Astrocyte (in vitro differentiated cells and primary cell): ENCODE results near the gene DEFB126. TPM values are rescaled to one million over a fixed set of nuclear protein-coding genes. Genes with fewer than 3 reads are reported as not detected.
"Not testable (repeated sequence)": the region's sequence is repeated elsewhere in the genome, so short reads cannot be mapped to it uniquely, and the experiment has no call there.

Source experiments
- DNase-seq: peaks from one replicate; pipeline ENCODE4 v3.0.0-alpha.2; 2010; ENCODE audit warnings: low read depth
- FAIRE-seq: peaks from 2 replicates; lab custom pipeline; 2011; peaks lifted over from hg19 to GRCh38; lab: Jason Lieb, UNC
- H2AFZ ChIP-seq: 2 replicates; pipeline ENCODE4 v1.6.0; 2012; ENCODE audit warnings: low read depth, low read length, inconsistent platforms
- H3K27ac ChIP-seq: 2 replicates; pipeline ENCODE4 v1.5.1; 2011; ENCODE audit warnings: low read depth, low read length, inconsistent platforms
- H3K27me3 ChIP-seq: 2 replicates; pipeline ENCODE4 v1.6.0; 2011; ENCODE audit warnings: low read length, inconsistent platforms; ENCODE audit not compliant: insufficient read depth
- H3K36me3 ChIP-seq: 2 replicates; pipeline ENCODE4 v1.5.1; 2011; ENCODE audit warnings: low read length, inconsistent platforms; ENCODE audit not compliant: insufficient read depth
- H3K4me1 ChIP-seq: 2 replicates; pipeline ENCODE4 v1.5.1; 2011; ENCODE audit warnings: low read length, inconsistent platforms; ENCODE audit not compliant: insufficient read depth
- H3K4me2 ChIP-seq: 2 replicates; pipeline ENCODE4 v1.6.0; 2012; ENCODE audit warnings: low read length, inconsistent platforms
- H3K4me3 ChIP-seq: 2 replicates; pipeline ENCODE4 v1.5.1; 2011; ENCODE audit warnings: low read depth, mild to moderate bottlenecking, low read length, inconsistent platforms; ENCODE audit not compliant: insufficient read depth
- H3K79me2 ChIP-seq: 2 replicates; pipeline ENCODE4 v1.6.0; 2012; ENCODE audit warnings: mild to moderate bottlenecking, low read length, inconsistent platforms; ENCODE audit not compliant: insufficient read depth
- H3K9ac ChIP-seq: 2 replicates; pipeline ENCODE4 v1.6.0; 2012; ENCODE audit warnings: mild to moderate bottlenecking, low read length, inconsistent platforms
- H3K9me3 ChIP-seq: 2 replicates; pipeline ENCODE4 v1.5.1; 2012; ENCODE audit warnings: low read depth, mild to moderate bottlenecking, low read length, inconsistent platforms; ENCODE audit not compliant: insufficient read depth
- H4K20me1 ChIP-seq: 2 replicates; pipeline ENCODE4 v1.6.0; 2012; ENCODE audit warnings: low read length, inconsistent platforms; ENCODE audit not compliant: insufficient read depth
- H3K27ac Mint-ChIP-seq: one replicate; pipeline ENCODE4 v1.8.0; 2021; ENCODE audit warnings: mild to moderate bottlenecking, mixed read lengths; ENCODE audit not compliant: unreplicated experiment
- H3K27me3 Mint-ChIP-seq: one replicate; pipeline ENCODE4 v1.8.0; 2021; ENCODE audit warnings: low read depth, mixed read lengths; ENCODE audit not compliant: unreplicated experiment
- H3K36me3 Mint-ChIP-seq: one replicate; pipeline ENCODE4 v1.8.0; 2021; ENCODE audit warnings: low read depth, mixed read lengths; ENCODE audit not compliant: unreplicated experiment
- H3K4me1 Mint-ChIP-seq: one replicate; pipeline ENCODE4 v1.8.0; 2021; ENCODE audit warnings: low read depth, mixed read lengths; ENCODE audit not compliant: unreplicated experiment
- H3K4me3 Mint-ChIP-seq: one replicate; pipeline ENCODE4 v1.8.0; 2021; ENCODE audit warnings: mild to moderate bottlenecking, moderate library complexity, mixed read lengths; ENCODE audit not compliant: unreplicated experiment
- H3K9me3 Mint-ChIP-seq: one replicate; pipeline ENCODE4 v1.8.0; 2021; ENCODE audit warnings: mild to moderate bottlenecking, mixed read lengths; ENCODE audit not compliant: unreplicated experiment
- CTCF ChIP-seq: IDR thresholded peaks from 2 replicates; pipeline ENCODE4 v1.5.1; 2011; ENCODE audit warnings: low read depth, mild to moderate bottlenecking, inconsistent platforms, low read length, moderate library complexity; ENCODE audit not compliant: insufficient read depth
- EZH2 ChIP-seq: IDR thresholded peaks from 2 replicates; pipeline ENCODE4 v1.6.1; 2012; ENCODE audit warnings: mild to moderate bottlenecking, low read length, inconsistent platforms; ENCODE audit not compliant: insufficient read depth
- total RNA-seq: library from RNA; stranded (reverse); gene quantifications from 2 replicates; pipeline ENCODE4 v1.2.1, GENCODE V29; 2021

Gene DEFB126
- total RNA-seq, 1 donor from 2014 or later, result not detected

GRCh38 chr20:117518-117917, 24.9 kb upstream of the DEFB126 start:
- Histone ChIP-seq H3K4me1 (no peaks in the 10 kb centered on the region), H3K9ac (no peak overlapping the region), H2AFZ (no peak overlapping the region), H3K27ac (no peak overlapping the region), H3K27me3 (no peaks in the 10 kb centered on the region), H3K36me3 (no peaks in the 10 kb centered on the region), H3K4me2 (no peak overlapping the region), H4K20me1 (no peaks in the 10 kb centered on the region), H3K4me3 (no peak overlapping the region), H3K79me2 (no peaks in the 10 kb centered on the region), H3K9me3 (peaks cover 6% of the 10 kb centered on the region)
- H3K27me3 Mint-ChIP-seq, result peaks cover 9% of the 10 kb centered on the region
- TF ChIP-seq CTCF (no peak), EZH2 (no peak)
- H3K9me3 Mint-ChIP-seq, result no peaks in the 10 kb centered on the region
- FAIRE-seq, result no peak
- no peaks in the 10 kb centered on the region for H3K4me1 Mint-ChIP-seq
- H3K36me3 Mint-ChIP-seq, result no peaks in the 10 kb centered on the region
- H3K4me3 Mint-ChIP-seq, result no peak overlapping the region
- H3K27ac Mint-ChIP-seq, result no peak overlapping the region
- DNase-seq, result no peak

- not testable (repeated sequence) for H3K4me3 ChIP-seq, H3K27ac Mint-ChIP-seq, H3K4me1 Mint-ChIP-seq, H3K9me3 Mint-ChIP-seq, FAIRE-seq, H3K36me3 ChIP-seq, H3K27me3 ChIP-seq, H3K9me3 ChIP-seq, H3K4me1 ChIP-seq, H3K27me3 Mint-ChIP-seq, H3K36me3 Mint-ChIP-seq, H3K27ac ChIP-seq, H3K4me3 Mint-ChIP-seq, H3K9ac ChIP-seq, H4K20me1 ChIP-seq, H3K4me2 ChIP-seq, H3K79me2 ChIP-seq, DNase-seq, H2AFZ ChIP-seq
These were observed 12.5 kb upstream of the DEFB126 start for GRCh38 chr20:129786-130323.

GRCh38 chr20:137668-138490, 4.5 kb upstream of the DEFB126 start:
- no peak overlapping the region for H3K4me2 ChIP-seq
- no peaks in the 10 kb centered on the region for H4K20me1 ChIP-seq
- H3K9me3 Mint-ChIP-seq, result no peaks in the 10 kb centered on the region
- H3K79me2 ChIP-seq, result no peaks in the 10 kb centered on the region
- no peak overlapping the region for H3K27ac Mint-ChIP-seq
- FAIRE-seq, result no peak
- no peak overlapping the region for H3K4me3 ChIP-seq
- TF ChIP-seq CTCF (peak; percentile 10), EZH2 (no peak)
- H3K9me3 ChIP-seq, result no peaks in the 10 kb centered on the region
- H3K36me3 ChIP-seq, result no peaks in the 10 kb centered on the region
- peaks cover 3% of the 10 kb centered on the region for H3K27me3 ChIP-seq
- no peak overlapping the region for H3K4me3 Mint-ChIP-seq
- no peaks in the 10 kb centered on the region for H3K4me1 Mint-ChIP-seq
- H2AFZ ChIP-seq, result no peak overlapping the region
- DNase-seq, result no peak
- H3K4me1 ChIP-seq, result no peaks in the 10 kb centered on the region
- no peak overlapping the region for H3K9ac ChIP-seq
- H3K27ac ChIP-seq, result no peak overlapping the region
- H3K27me3 Mint-ChIP-seq, result peaks cover 2% of the 10 kb centered on the region
- no peaks in the 10 kb centered on the region for H3K36me3 Mint-ChIP-seq
